OCI-LY3 (cell line): ENCODE results near the gene CNIH3.

Experiments
- EZH2phosphoT487 ChIP-seq: fragments of 200-600 bp; shearing (Covaris generic); IDR thresholded peaks from 2 replicates; pipeline ENCODE4 v1.6.1; 2018; ENCODE audit warnings: antibody characterized with exemption, mixed run types, low read depth
- TF ChIP-seq, protein P1 (sequence below): fragments of 200-600, 300-600 bp; sonication (generic); IDR thresholded peaks from 2 replicates; pipeline ENCODE4 v1.5.1; 2014; ENCODE audit warnings: antibody characterized with exemption, low read length, low read depth

DNA sequence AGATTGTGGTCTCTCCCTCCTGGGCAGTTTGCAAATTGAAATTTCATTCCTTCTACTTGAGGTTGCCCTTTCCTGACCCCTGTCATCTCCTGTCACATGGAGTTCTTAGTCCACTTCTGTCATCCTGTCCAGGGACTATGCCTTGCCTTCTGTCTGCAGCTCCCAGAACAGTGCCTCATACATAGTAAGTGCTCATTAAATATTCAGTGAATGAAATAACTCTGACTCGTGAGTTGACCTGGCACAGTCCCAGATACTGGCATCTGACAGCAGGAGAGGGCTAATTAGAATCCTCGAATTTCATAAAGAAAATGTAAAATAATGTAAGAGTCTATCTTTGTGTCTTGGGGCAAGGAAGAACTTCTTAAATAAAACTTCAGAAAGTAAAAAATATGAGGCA lies 50.8 kb downstream of the CNIH3 start:
- TF ChIP-seq, protein P1, sequence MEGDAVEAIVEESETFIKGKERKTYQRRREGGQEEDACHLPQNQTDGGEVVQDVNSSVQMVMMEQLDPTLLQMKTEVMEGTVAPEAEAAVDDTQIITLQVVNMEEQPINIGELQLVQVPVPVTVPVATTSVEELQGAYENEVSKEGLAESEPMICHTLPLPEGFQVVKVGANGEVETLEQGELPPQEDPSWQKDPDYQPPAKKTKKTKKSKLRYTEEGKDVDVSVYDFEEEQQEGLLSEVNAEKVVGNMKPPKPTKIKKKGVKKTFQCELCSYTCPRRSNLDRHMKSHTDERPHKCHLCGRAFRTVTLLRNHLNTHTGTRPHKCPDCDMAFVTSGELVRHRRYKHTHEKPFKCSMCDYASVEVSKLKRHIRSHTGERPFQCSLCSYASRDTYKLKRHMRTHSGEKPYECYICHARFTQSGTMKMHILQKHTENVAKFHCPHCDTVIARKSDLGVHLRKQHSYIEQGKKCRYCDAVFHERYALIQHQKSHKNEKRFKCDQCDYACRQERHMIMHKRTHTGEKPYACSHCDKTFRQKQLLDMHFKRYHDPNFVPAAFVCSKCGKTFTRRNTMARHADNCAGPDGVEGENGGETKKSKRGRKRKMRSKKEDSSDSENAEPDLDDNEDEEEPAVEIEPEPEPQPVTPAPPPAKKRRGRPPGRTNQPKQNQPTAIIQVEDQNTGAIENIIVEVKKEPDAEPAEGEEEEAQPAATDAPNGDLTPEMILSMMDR: no peak
- no peak for TF ChIP-seq EZH2phosphoT487
